Testis (tissue), 3 donors: ENCODE data around the gene IGFBPL1. TPM values are rescaled to one million over a fixed set of nuclear protein-coding genes. Genes with fewer than 3 reads are reported as not detected.

Source experiments
- DNase-seq: peaks from one replicate; pipeline ENCODE4 v3.0.0-alpha.2; 2019
- H3K27ac ChIP-seq, 2 donors: fragments of 200-600 bp; sonication (generic); one replicate each; pipeline ENCODE4 v1.5.1; 2019
- H3K27me3 ChIP-seq: fragments of 200-600 bp; sonication (generic); one replicate; pipeline ENCODE4 v1.5.1; 2019
- H3K36me3 ChIP-seq: fragments of 200-600 bp; sonication (generic); one replicate; pipeline ENCODE4 v1.5.1; 2017; ENCODE audit warnings: low read depth; ENCODE audit errors: missing control alignments
- H3K4me1 ChIP-seq: fragments of 200-600 bp; sonication (generic); one replicate; pipeline ENCODE4 v1.5.1; 2019
- H3K4me3 ChIP-seq, 2 donors: fragments of 200-600 bp; sonication (generic); one replicate each; pipeline ENCODE4 v1.5.1; 2017 to 2019
- H3K9me3 ChIP-seq: fragments of 200-600 bp; sonication (generic); one replicate; pipeline ENCODE4 v1.5.1; 2017
- CTCF ChIP-seq, 3 experiments: fragments of 450-650 bp in 2 of 3; fragments of 200-600 bp in 1 of 3; sonication (generic) in 1 of 3; IDR thresholded peaks; one replicate each; pipeline ENCODE4 v1.5.1; 2016 to 2019; ENCODE audit warnings: antibody characterized with exemption in 3 of 3, mild to moderate bottlenecking in 2 of 3, moderate library complexity in 1 of 3
- POLR2A ChIP-seq: fragments of 450-650 bp; IDR thresholded peaks from one replicate; pipeline ENCODE4 v1.6.1; 2017; ENCODE audit warnings: antibody characterized with exemption, mild to moderate bottlenecking, moderate library complexity
- WGBS, 2 donors: methylation state at CpG; one replicate each; pipeline ENCODE4 v1.1.5; 2018; 5-methylcytosine and 5-hydroxymethylcytosine counted together
- intact Hi-C: fragments of 100-400 bp; cut with DNase I; formaldehyde crosslinking; loops from one replicate; pipeline ENCODE4 v1.15.1; 2023; ENCODE audit warnings: low total_unique reads
- polyA plus RNA-seq: library from polyadenylated mRNA; stranded (reverse); fragments of 350-450 nt; fragmentation: Illumina TruSeq; extraction: RNeasy Lipid Tissue Mini Kit (QIAGEN cat#74804); gene quantifications from one replicate; pipeline ENCODE4 v1.2.3, GENCODE V29; 2014; ENCODE audit warnings: low read depth, low replicate concordance; ENCODE audit not compliant: insufficient read depth
- total RNA-seq, 2 donors: library from RNA; depleted of rRNA; stranded (reverse); fragments of >200 nt; gene quantifications; one replicate each; pipeline ENCODE4 v1.2.3, GENCODE V29; 2016

Gene IGFBPL1
- total and polyA plus RNA-seq, 3 donors from 2014 or later, result 5.8 to 18.4 (median 18.0) TPM

- Histone ChIP-seq H3K4me3 (no peak overlapping the region), H3K4me1 (peaks cover 24% of the 10 kb centered on the region), H3K27me3 (no peaks in the 10 kb centered on the region), H3K27ac (no peak overlapping the region), H3K36me3 (no peaks in the 10 kb centered on the region), H3K9me3 (no peaks in the 10 kb centered on the region)
- WGBS, 2 donors, result 28 to 47% methylated on average over 4 of the region's 4 CpGs
- TF ChIP-seq POLR2A (no peak), CTCF (IDR thresholded peaks at IDR 0.05) (no peak)
- intact Hi-C loops, result no loop called here
- DNase-seq, result no peak
Observed at GRCh38 chr9:38389313-38389712, 34.9 kb downstream of the IGFBPL1 start.

DNA sequence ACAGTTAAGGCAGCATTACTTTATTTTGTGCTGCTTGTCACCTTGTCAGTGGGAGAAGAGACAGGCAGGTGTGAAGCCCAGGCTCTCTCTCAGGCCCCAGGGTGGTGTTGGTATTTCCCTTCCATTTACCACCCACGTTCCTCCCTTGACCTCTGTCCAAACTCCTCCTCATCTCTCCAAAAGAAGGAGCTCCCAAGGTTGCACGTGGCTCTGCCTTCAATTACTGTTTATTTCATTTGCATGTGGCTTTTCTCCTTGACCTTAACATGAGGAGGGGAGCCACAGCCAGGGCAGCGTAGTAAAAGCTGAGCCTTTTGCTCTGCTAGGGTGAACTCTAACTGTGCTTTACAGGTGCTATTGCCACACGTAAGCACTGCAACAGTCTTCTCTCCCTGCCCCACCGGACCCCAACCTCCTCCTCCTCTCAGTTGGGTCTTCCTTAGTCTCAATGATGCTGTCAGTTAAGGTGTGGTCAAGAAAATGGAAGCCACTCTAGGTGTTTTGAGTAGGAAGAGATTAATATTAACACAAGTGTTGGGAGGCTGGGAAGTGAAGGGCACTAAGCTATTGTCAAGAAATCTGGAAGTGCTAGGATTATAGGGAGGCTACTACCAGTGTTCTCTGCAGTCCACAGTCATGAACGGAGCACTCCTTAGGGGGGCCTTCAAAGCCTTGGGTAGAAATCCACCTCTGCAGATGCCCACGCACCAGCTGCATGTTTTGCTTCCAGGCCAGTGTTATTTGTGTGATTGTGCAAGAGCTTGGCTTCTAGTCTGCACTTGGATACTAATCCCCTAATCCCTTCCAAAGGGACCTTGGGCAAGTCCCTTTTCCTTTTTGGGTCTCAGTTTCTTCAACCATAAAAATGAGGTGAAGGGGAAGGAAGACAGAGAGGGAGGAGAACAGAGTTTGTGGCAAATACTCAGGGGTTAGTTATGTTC lies 35.7 kb downstream of the IGFBPL1 start:
- no peaks in the 10 kb centered on the region for H3K27me3 ChIP-seq
- no peak for TF ChIP-seq POLR2A
- TF ChIP-seq CTCF (IDR thresholded peaks at IDR 0.05), result no peak
- peaks cover 23% of the 10 kb centered on the region for H3K4me1 ChIP-seq
- no peaks in the 10 kb centered on the region for H3K9me3 ChIP-seq
- no peak overlapping the region for H3K27ac ChIP-seq
- intact Hi-C loops, result no loop called here
- no peak overlapping the region for H3K4me3 ChIP-seq
- WGBS, 2 donors, result 46 to 53% methylated on average over 7 of the region's 7 CpGs
- H3K36me3 ChIP-seq, result no peaks in the 10 kb centered on the region
- DNase-seq, result peak; percentile 63

- Histone ChIP-seq H3K4me1 (peaks cover 20% of the 10 kb centered on the region), H3K36me3 (no peaks in the 10 kb centered on the region), H3K27me3 (no peaks in the 10 kb centered on the region), H3K9me3 (no peaks in the 10 kb centered on the region), H3K4me3 (no peak overlapping the region), H3K27ac (no peak overlapping the region)
- 89 to 95% methylated on average over 4 of the region's 4 CpGs for WGBS, 2 donors
- DNase-seq, result no peak
- intact Hi-C loops, result no loop called here
- TF ChIP-seq POLR2A, result no peak
- no peak for TF ChIP-seq CTCF (IDR thresholded peaks at IDR 0.05)
Observed at GRCh38 chr9:38387751-38388150, 36.5 kb downstream of the IGFBPL1 start.

DNA sequence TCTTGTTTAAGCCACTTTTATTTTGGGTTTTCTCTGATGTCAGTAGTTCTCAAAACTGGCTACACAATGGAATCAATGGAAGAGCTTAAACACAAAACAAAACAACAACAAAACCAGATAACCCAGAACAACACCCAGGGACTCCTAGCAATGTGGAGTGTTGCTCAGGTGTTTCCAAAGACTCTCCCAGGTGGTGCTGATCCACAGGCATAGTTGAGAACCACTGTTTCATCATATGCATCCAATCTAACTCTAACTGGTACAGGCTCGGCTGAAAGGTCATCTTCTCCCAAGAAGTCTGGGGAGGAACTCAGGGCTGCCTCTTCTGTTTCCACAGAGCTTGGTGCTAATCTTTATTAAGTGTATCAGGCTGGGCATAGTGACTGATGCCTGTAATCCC lies 37.2 kb downstream of the IGFBPL1 start:
- no peak for DNase-seq
- H3K27me3 ChIP-seq, result no peaks in the 10 kb centered on the region
- H3K27ac ChIP-seq, result no peak overlapping the region
- intact Hi-C loops, result no loop called here
- H3K4me1 ChIP-seq, result peaks cover 20% of the 10 kb centered on the region
- no peak overlapping the region for H3K4me3 ChIP-seq
- H3K36me3 ChIP-seq, result no peaks in the 10 kb centered on the region
- H3K9me3 ChIP-seq, result no peaks in the 10 kb centered on the region
- no peak for TF ChIP-seq CTCF (IDR thresholded peaks at IDR 0.05)
- 39 to 57% methylated on average over 1 of the region's 1 CpG for WGBS, 2 donors
